Peyer's patch (tissue), 4 donors: ENCODE measurements around the gene SCGB1C2.

Source experiments
- CTCF ChIP-seq, 6 experiments: fragments of 450-650 bp in 4 of 6; fragments of 200-600 bp in 2 of 6; sonication (generic) in 1 of 6; IDR thresholded peaks; one replicate each; pipeline ENCODE4 v1.5.1; 2017 to 2019; ENCODE audit warnings: antibody characterized with exemption in 6 of 6, mild to moderate bottlenecking in 3 of 6, moderate library complexity in 1 of 6
- POLR2A ChIP-seq, 2 donors: fragments of 450-650 bp; IDR thresholded peaks; one replicate each; pipeline ENCODE4 v1.5.1; 2017; ENCODE audit warnings: antibody characterized with exemption in 2 of 2, mild to moderate bottlenecking in 2 of 2, moderate library complexity in 2 of 2

GRCh38 chr17:157901-158300, 20.5 kb downstream of the SCGB1C2 start:
- TF ChIP-seq CTCF (IDR thresholded peaks at IDR 0.05) (no peak), POLR2A (IDR thresholded peaks at IDR 0.05) (no peak)
